Regular cardiac myocyte (primary cell): ENCODE data around the gene TRAF3IP1. TPM values are rescaled to one million over a fixed set of nuclear protein-coding genes. Genes with fewer than 3 reads are reported as not detected.

Source experiments
- total RNA-seq: library from RNA; depleted of rRNA; stranded (reverse); fragments of >200 nt; gene quantifications from 2 replicates; pipeline ENCODE4 v1.2.3, GENCODE V29; 2014

The TRAF3IP1 gene, protein sequence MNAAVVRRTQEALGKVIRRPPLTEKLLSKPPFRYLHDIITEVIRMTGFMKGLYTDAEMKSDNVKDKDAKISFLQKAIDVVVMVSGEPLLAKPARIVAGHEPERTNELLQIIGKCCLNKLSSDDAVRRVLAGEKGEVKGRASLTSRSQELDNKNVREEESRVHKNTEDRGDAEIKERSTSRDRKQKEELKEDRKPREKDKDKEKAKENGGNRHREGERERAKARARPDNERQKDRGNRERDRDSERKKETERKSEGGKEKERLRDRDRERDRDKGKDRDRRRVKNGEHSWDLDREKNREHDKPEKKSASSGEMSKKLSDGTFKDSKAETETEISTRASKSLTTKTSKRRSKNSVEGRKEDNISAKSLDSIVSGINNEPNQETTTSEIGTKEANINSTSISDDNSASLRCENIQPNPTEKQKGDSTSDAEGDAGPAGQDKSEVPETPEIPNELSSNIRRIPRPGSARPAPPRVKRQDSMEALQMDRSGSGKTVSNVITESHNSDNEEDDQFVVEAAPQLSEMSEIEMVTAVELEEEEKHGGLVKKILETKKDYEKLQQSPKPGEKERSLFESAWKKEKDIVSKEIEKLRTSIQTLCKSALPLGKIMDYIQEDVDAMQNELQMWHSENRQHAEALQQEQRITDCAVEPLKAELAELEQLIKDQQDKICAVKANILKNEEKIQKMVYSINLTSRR
- total RNA-seq: 5.9 and 8.4 TPM in 2 replicates

DNA sequence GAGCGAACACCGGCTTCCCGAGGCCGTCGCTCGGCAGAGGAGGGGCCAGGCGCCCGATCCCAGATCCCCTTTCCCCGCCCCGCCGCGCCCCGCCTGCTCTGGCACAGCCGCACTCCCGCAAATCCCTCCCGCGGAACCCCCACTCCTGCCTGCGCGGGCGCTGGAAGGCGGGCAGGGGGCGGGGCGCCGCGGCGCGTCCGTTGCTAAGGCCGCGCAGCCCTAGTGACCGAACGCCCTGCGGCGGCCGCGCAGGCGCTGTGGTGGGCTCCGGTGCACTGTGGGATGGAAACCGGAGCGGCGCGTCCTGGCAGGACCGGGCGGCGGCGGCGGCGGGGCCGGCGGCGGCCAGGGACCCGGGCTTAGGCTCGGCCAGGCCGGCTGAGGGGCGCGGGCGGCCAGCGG lies at the start of gene TRAF3IP1:
TRAF3IP1 (plus strand) TSS at position 273 of the 402 bp plus-strand sequence. CDS start 145 bp downstream, outside the sequence.

DNA sequence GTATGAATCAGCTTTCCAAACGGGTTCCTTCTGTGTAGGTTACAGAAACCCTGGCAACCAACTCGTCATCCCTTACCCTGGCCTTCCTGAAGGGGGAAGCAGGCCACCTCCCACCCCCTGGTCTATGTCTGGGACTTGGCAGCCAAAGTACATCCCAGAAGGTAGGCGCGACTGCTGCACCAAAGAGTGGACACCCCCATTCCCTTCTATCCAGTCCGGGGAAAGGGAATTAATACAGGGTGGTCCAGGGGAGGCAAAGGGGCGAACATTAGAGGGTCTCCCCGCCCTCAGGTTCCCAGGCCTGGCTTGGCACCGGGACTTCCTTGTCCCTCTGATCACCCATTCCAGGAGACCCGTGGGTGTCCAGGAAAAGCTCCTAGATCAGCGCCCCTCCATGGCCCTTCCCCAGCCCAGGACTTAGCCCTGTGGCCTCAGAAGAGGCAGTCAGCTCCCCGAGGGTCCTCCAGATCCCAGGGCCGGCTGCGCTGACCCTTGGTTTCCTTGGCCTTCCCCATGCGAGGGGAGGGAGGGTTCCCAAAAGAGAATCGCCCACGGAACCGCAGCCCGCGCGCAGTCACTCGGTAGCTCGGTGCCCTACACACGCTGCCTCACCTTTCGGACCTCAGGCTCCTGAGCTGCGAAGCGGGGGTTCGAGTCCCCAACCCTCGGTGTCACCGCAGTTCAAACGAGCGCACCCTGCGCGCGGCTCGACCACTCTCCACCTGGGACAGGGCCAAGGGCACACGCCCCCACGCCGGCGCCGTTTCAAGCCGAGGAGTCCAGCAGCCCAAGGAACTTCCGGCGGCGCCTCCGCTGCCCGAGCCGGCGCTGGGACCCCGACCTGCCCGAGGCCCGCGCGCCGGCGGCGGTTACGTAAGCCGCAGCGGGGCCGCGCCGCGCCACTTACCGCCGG lies 32.3 kb upstream of the TRAF3IP1 start, which contains the start of gene PER2:
PER2 (minus strand) TSS at position 874 of the 913 bp plus-strand sequence. CDS start 10,674 bp downstream, outside the sequence.

DNA sequence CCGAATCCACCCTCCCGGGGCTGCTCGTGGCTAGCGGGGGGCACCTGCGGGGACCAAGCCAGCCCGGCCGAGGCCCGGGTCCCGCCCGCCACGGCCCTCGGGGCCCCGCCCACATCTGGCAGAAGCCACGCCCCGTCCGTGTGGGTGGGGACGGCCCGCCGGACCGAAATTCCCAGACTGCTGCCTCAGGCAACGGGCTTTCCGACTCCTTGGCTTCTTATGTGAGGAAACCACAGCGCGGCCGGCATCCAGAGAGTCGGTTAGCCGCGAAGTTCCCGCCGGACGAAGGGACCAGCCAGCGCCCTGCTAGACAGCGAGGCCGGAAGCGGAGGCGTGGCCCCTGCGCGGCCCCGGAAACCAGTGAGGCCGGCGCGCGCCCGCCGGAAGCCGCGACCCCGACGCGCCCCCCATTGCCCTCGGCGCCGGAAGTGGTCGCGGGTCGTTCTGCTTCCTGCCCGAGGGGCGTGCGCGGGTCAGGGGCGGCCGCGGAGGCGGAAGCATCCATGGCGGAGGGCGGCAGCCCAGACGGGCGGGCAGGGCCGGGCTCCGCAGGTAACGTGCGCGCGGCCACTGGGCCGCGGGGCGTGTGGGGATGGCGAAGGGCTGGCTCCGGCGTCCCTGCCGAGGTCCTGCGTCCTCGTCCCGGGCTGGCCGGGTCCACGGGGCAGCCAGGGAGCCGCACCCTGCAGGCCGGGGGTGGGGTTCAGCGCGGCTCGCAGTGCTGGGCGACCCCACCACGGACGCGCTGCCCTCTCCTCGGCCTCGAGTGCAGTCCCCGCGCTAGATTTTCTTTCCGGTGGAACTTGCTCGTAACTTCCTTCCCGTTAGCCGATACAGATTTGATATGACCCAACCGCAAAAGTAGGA lies 106.5 kb downstream of the TRAF3IP1 start, which contains the start of gene ASB1:
ASB1 (plus strand) TSS at position 360 of the 867 bp plus-strand sequence; CDS start at position 504, 144 bp downstream.

Other genes with a start within 250 kb of the TRAF3IP1 start
- gene ESPNL, start 220.2 kb upstream of the TRAF3IP1 start, total RNA-seq: 0.58 and 5.4 TPM in 2 replicates
- gene KLHL30, start 181.8 kb upstream of the TRAF3IP1 start, total RNA-seq: 1.7 and 9.9 TPM in 2 replicates
- 1.2 and 2.8 TPM in 2 replicates for gene ERFE, start 161.5 kb upstream of the TRAF3IP1 start, total RNA-seq
- 18.0 and 35.9 TPM in 2 replicates for gene ILKAP, start 116.8 kb upstream of the TRAF3IP1 start, total RNA-seq
- gene HES6, start 80.5 kb upstream of the TRAF3IP1 start, total RNA-seq: 0.56 and 1.3 TPM in 2 replicates
- 1.3 and 2.3 TPM in 2 replicates for gene PER2, start 31.9 kb upstream of the TRAF3IP1 start, total RNA-seq
- 27.1 and 46.0 TPM in 2 replicates for gene ASB1, start 106.4 kb downstream of the TRAF3IP1 start, total RNA-seq